ENCODE data around the gene TMEM88. TPM values are rescaled to one million over a fixed set of nuclear protein-coding genes. Genes with fewer than 3 reads are reported as not detected.
A peak's percentile ranks its signal among the peaks of the same experiment; 100 is the strongest.

The TMEM88 gene
- total and polyA plus RNA-seq, 2 of the 13 experiments (the other 11 are each of a cell fraction or from before 2014, with no cell fraction given) = 0.31 to 0.66 TPM

DNA sequence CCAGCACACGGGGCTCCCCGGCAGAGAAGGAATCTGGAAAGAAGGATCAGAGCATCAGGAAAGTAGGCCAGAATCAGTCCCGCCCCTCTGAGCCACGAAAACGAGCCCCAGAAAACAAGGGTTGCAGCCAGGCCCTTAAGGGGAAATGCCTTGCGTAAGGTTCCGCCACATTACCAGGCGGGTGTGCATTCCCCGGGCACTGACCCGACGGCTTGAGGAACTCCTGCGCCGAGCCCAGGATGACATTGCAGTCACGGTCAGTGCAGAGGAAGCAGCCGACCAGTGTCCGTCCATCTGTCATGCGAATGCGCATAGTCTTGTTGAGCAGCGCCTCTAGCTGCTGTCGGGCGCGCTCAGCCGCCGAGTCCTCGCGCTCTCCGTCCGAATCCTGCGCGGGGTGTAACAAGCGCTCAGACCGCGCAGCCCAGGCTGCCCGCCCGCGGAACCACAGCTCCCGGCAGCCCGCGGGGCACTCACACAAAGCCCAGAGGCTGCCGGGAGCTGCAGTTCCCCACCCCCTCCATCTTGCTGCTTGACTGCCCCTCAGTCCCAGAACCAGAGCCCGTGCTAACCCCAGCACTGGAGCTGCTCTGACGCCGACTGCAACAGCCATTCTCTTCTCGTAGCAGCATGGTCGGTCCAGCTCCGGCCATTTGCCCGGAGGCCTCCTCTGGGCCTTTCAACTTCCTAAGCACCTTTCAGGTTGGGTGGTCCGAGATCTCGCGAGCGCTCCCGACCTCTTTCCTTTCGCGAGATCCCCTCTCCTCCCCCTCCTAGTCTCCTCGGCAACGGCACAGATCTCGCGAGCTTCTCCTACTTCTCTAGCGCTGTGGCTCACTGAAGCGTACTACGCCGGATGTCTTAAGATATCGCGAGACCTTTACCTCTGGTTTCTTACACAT, 2.2 kb downstream of the TMEM88 start, which contains the start of gene NAA38 (continued):
- TF ChIP-seq, protein P1, sequence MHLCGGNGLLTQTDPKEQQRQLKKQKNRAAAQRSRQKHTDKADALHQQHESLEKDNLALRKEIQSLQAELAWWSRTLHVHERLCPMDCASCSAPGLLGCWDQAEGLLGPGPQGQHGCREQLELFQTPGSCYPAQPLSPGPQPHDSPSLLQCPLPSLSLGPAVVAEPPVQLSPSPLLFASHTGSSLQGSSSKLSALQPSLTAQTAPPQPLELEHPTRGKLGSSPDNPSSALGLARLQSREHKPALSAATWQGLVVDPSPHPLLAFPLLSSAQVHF (CRISPR knock-in tag; IDR thresholded peaks at IDR 0.05) = no peak
- TF ChIP-seq FOXP1 (IDR thresholded peaks at IDR 0.05) (no peak), FOXP1 (CRISPR knock-in tag; IDR thresholded peaks at IDR 0.05) (no peak), ATF2 (CRISPR knock-in tag; IDR thresholded peaks at IDR 0.05) (peak; percentile 59; the same call in 1 of the 2 replicates), HNF4A (CRISPR knock-in tag; IDR thresholded peaks at IDR 0.05) (no peak), ZSCAN29 (CRISPR knock-in tag; conservative IDR thresholded peaks at IDR 0.05) (peak; percentile 58; the same call in 1 of the 2 replicates), MYPOP (CRISPR knock-in tag; IDR thresholded peaks at IDR 0.05) (peak; percentile 88), HDAC1 (CRISPR knock-in tag; IDR thresholded peaks at IDR 0.05) (peak; percentile 53; the same call in 1 of the 2 replicates), WIZ (CRISPR knock-in tag; IDR thresholded peaks at IDR 0.05) (no peak), HNRNPL (IDR thresholded peaks at IDR 0.05; ENCODE audit: low read depth, low read length) (no peak), MAFK (conservative IDR thresholded peaks at IDR 0.05 in 1 of 2, IDR thresholded peaks at IDR 0.05 in 1 of 2; ENCODE audit: low read length in 2 of 2) (no peak), KMT2B (CRISPR knock-in tag; IDR thresholded peaks at IDR 0.05) (no peak; the same call in 1 of the 2 replicates), PHF8 (CRISPR knock-in tag; IDR thresholded peaks at IDR 0.05) (peak; percentile 71), ERF (CRISPR knock-in tag; IDR thresholded peaks at IDR 0.05) (peak; percentile 32; the same call in 1 of the 2 replicates), HCFC1 (IDR thresholded peaks at IDR 0.05; ENCODE audit: low read depth, low read length) (peak; percentile 88), ZNF432 (CRISPR knock-in tag; IDR thresholded peaks at IDR 0.05; ENCODE audit: borderline replicate concordance) (no peak)
- TF ChIP-seq, protein P2, sequence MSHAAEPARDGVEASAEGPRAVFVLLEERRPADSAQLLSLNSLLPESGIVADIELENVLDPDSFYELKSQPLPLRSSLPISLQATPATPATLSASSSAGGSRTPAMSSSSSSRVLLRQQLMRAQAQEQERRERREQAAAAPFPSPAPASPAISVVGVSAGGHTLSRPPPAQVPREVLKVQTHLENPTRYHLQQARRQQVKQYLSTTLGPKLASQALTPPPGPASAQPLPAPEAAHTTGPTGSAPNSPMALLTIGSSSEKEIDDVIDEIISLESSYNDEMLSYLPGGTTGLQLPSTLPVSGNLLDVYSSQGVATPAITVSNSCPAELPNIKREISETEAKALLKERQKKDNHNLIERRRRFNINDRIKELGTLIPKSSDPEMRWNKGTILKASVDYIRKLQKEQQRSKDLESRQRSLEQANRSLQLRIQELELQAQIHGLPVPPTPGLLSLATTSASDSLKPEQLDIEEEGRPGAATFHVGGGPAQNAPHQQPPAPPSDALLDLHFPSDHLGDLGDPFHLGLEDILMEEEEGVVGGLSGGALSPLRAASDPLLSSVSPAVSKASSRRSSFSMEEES (CRISPR knock-in tag; IDR thresholded peaks at IDR 0.05) = 0 out of 2 replicates have a peak, but pooled peaks have one; percentile 47
- TF ChIP-seq, protein P3, sequence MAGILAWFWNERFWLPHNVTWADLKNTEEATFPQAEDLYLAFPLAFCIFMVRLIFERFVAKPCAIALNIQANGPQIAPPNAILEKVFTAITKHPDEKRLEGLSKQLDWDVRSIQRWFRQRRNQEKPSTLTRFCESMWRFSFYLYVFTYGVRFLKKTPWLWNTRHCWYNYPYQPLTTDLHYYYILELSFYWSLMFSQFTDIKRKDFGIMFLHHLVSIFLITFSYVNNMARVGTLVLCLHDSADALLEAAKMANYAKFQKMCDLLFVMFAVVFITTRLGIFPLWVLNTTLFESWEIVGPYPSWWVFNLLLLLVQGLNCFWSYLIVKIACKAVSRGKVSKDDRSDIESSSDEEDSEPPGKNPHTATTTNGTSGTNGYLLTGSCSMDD (CRISPR knock-in tag; IDR thresholded peaks at IDR 0.05) = 0 out of 2 replicates have a peak, but pooled peaks have one; percentile 64

Measured in HepG2 (cell line).